Stimulated activated CD4-positive, alpha-beta T cell treated with anti-CD3 and anti-CD28 coated beads, Interleukin-1b, Interleukin-23, amount 100 ng/mL, for 48 hours (primary cell): ENCODE data around the gene RPL29.

Source experiments
- DNase-seq: peaks from one replicate; pipeline ENCODE4 v3.0.0-alpha.2; 2020

Gene RPL29

DNA sequence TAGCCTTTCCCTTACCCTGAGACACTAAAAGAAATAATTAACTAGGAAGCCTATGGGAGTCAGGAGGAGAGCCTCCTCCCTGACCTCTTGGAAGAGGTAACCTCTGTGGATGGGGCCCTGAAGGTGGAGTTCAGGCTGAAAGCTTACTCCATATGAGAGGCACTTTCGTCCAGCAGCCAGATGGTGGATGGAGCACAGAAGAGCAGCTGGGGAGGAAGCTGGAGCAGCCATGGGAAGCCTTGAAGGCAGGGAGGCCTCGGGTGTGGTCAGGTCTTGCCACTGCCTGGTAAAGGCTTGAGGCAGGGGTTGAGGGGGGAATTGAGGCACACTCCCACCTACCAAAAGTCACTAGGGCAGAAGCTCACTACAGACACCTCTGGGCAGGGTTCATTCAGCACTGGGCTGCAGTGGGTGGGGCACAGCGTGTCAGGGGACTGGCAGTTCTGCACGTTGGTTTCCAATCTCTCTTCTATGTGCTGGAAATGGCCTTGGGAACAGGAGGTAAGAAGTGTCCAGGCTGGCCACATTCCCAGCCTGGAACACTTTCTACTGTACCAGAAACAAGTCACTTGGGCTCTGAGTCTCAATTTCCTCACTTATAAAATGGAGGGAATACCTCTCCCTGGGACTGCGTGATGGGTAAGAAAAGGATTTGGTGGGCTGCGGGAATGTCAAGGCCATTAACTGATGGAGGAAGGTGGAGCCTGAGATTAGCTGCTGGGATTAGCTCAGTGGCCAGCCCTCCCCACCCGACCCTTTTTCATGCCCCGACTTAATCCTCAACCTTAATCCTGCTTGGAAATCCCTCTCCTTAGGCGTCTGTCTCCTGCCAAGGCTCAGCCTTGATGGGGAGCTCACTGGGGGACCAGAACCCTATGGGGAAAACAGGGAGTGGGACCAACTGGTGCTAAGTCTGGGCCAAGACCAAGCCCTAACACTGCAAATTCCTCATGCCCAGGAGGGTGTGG lies 33.8 kb downstream of the RPL29 start:
- no peak for DNase-seq

DNA sequence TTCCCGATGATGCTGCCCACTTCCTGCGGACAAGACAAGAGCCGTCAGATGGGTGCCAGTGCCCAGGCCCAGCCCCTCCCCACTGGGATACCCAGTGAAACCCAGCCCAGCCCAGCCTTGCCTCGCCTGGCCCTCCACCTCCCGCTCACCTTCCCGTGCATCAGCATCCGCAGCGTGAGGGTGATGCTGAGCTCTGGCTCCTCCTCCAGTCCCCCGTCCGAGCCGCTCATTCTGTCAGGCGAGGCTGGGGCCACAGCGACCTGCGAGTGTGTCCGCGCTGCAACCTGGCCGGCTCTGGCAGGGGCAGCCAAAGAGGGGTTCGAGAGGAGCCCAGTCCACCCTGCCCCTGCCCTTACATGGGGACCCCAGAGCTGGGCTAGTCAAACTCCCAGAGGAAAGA lies 34.7 kb downstream of the RPL29 start:
- DNase-seq: no peak

DNA sequence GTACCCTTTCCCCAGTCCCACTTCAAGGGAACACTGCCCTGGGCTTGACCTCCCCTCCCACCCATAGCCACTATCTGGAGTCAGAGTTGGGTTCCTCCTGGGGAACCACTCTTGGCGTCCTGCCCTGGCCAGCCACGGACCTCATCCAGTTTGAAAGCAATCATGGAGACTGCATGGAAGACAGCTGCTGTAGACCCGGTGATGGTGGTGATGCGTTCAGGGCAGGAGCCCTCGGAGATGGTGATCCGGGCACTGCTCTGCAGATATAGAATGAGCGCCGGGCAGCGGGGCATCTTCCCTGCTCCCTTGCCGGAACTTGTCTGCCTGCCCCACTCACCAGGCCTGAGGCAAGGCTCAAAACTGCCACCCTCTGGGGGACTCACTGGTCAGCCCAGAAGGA lies 35.3 kb downstream of the RPL29 start:
- no peak for DNase-seq

DNA sequence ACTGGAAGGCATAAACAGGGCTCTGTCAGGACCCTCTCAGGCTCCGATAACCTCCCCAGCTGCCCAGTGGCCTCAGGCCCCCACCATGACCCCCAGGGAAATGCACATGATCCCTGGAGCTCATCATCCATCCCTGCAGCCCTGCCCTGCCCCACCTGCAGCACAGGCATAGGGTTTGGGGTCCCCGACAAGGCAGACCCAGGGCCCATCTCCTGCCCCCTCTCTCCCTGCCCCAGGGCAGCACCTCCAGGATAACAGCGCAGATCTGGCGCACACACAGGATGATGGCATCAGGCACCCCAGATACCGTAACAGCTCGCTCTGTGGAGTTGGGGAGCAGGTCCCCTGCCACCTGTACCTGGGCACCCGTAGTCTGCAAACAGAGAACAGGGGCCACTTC lies 36.0 kb downstream of the RPL29 start:
- no peak for DNase-seq

DNA sequence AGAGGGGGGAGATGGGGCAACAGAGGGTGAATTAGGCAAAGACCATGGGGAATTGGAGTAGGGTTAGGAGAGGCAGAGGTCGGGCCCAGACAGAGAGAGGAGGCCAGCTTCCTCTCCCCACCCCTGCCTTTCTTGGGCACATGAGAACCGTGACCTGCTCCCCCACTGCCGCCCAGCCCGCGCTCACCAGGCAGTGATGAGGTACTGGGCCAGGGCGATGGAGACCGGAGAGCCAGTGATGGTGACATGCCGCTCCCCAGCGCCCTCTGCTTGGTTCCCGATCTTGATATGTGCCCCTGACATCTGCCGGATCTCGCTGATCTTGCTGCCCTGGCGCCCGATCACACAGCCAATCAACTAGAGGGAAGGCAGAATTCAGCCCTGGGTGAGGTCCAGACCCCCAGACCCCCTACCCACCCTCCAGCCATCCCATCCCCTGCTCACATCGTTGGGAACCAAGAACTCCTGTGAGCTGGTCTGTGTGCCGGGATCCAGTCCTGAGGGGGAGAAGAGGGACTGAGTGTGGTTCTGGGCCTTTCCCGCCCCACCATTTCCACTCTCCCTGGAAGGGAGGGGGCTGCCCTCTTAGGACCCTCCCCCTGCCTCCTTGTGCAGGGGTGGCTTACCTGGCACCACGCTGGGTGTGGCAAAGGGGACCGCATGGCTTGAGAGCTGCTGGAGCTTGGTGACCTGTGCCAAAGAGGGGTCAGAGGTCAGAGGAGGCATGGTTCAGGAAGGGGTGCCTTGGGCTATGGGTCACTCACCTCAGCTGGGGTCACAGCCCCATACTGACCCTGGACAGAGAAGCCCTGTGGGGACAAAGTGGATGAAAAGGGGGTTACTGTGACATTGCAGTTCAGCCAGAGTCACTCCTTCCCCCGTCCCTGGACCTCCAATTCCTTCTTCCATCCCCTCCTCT lies 36.8 kb downstream of the RPL29 start:
- no peak for DNase-seq

DNA sequence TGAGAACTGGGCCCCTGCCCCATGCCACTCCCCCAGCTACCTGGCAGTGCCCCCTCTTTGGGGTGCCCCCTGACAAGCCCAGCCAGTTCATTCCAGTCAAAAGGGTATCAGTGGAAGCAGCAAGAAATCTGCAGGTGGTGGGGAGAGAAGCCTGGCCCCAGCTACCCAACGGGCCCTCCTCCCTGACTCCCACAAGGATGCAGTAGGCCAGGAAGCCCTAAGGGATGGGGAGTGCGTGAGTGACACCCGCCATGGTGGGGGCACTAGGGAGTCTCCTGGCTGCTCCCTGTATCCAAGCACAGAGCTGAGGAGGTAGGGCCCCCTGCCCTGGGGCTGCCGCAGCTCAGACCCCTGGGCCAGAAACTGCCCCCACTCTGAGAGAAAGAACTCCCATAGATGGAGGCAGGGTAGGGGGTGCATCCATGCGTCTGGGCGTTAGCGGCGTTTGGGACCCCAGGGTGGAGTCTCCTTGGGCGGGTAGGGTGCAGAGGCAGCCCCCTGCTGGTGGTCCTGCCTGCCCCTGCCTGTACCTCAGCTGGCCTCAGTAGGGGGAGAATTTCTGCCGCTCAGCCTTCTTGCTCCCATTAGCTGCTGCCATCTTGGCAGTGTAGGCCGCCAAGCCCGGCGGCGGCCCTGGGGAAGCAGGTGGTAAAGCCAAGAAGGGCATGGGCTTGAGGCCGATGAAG lies 38.0 kb downstream of the RPL29 start:
- no peak for DNase-seq

DNA sequence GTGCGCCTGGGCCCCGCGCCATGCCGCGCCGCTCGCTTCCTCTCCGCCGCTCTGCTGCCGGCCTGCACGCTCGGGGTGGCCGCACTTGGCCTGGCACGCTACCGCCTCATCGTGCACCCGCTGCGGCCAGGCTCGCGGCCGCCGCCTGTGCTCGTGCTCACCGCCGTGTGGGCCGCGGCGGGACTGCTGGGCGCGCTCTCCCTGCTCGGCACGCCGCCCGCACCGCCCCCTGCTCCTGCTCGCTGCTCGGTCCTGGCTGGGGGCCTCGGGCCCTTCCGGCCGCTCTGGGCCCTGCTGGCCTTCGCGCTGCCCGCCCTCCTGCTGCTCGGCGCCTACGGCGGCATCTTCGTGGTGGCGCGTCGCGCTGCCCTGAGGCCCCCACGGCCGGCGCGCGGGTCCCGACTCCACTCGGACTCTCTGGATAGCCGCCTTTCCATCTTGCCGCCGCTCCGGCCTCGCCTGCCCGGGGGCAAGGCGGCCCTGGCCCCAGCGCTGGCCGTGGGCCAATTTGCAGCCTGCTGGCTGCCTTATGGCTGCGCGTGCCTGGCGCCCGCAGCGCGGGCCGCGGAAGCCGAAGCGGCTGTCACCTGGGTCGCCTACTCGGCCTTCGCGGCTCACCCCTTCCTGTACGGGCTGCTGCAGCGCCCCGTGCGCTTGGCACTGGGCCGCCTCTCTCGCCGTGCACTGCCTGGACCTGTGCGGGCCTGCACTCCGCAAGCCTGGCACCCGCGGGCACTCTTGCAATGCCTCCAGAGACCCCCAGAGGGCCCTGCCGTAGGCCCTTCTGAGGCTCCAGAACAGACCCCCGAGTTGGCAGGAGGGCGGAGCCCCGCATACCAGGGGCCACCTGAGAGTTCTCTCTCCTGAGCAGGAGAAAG lies 39.6 kb downstream of the RPL29 start:
- peak; percentile 23 for DNase-seq

DNA sequence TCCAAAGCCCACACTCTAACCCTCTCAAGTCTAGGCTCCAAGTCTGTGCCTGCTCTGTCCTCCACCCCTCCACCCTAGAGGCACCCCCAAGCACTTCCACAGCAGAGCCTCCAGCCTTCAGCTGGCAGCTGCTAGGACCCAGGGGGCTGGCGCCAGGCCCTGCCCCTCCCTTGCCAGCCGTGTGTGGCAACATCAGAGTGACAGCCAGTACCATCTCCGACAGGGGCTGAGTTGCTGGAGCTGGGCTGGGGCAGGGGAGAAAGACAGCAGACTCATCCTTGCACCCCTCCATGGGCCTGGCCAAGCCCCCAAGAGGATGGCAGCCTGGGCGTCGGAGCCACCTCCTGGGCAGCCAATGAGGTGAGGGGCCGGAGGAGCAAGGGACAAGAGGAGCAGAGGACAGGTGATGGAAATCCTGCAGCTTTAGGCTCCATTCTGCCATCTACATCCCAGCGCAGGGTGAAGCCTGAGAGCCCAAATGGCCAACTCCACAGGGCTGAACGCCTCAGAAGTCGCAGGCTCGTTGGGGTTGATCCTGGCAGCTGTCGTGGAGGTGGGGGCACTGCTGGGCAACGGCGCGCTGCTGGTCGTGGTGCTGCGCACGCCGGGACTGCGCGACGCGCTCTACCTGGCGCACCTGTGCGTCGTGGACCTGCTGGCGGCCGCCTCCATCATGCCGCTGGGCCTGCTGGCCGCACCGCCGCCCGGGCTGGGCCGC lies 40.4 kb downstream of the RPL29 start, which contains the start of gene GPR62:
GPR62 (plus strand) TSS at position 207 of the 718 bp plus-strand sequence; CDS start at position 479, 272 bp downstream.
- DNase-seq: no peak

DNA sequence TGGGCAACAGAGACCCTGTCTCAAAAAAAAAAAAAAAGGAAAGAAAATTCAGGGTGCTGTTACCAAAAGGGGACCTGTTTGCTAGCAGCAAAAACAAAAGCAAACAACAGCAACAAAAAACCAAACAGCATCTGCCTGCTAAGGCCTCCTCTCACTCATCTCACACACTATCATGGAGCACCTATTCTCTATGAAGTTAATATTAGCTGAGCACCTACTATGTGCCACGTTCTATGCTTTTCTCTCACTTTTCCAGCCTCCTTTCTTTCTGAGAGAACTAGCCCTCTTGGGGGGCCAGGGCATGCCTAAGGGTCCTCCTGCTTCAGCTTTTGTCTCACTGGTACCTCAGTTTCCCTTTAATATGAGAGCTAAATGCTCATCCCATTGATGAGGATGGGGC lies 41.0 kb downstream of the RPL29 start:
- no peak for DNase-seq

DNA sequence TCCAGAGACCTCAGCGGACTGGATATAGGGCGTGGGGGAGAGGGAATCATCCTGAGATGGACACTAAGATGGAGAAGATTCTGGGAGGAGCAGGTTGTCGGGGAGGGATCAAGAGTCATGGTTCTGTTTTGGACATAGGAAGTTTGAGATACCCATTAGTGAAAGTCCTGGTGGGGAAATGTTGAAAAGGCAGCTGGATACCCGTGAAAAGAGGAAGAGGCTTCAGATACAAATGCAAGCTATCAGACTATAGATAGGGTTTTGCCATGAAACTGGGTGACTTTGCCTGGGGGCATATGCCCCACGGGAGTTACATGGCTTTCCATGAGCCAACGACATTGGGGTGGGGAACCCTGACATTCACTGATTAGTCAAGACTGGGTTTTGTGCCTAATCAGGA lies 41.6 kb downstream of the RPL29 start:
- DNase-seq: no peak

DNA sequence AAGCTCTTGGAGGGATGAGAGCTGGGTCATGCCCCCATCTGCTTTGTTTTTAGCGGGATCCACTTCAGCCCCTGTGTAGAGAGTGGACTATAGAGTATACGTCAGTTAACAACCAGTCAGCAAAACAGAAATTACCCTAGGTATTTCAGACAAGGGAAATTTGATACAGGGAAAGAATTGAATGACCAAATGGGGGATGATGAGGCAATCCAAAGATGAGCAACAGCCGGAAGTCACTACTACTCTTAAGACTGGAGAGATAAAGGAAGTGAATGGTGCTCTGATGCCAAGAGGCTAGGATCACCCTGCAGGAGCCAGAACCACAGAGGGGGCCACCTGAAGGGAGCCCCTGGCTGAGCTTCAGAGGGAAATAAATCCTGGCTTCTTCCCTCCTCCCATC lies 42.2 kb downstream of the RPL29 start:
- DNase-seq: no peak

DNA sequence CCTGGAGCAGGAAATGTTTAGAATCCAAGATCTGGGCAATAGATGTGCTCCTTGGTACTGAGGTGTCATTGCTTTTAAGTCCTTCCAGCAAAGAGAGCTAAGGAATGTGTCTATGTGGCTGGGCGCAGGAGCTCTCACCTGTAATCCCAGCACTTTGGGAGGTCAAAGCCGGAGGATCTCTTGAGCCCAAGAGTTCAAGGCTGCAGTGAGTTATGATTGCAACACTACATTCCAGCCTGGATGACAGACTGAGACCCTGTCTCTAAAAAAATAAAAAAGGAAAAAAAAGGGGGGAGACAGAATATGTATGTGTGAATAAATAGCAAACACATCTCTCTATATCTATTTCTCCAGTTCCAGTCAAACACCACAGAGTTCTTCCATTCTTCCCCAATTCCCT lies 44.8 kb downstream of the RPL29 start:
- no peak for DNase-seq

DNA sequence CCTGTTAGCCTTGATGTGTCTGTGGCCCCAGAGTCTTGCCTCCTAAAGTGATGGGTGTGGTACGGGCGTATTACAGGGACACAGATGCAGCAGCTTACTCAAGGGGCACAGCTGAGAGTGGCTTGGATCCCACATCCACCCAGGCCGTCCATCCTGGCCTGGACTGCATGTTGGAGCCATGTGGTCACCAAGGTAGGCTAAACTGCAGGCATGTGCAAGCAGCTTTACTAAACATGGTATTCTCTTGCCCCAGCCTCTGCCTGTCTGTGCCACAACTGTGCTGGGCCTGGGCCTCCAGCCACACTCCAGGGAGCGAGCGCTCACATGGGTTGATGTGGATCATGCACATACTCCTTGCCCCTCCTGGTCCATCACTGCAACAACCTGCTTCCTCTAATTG lies 46.6 kb downstream of the RPL29 start:
- no peak for DNase-seq

DNA sequence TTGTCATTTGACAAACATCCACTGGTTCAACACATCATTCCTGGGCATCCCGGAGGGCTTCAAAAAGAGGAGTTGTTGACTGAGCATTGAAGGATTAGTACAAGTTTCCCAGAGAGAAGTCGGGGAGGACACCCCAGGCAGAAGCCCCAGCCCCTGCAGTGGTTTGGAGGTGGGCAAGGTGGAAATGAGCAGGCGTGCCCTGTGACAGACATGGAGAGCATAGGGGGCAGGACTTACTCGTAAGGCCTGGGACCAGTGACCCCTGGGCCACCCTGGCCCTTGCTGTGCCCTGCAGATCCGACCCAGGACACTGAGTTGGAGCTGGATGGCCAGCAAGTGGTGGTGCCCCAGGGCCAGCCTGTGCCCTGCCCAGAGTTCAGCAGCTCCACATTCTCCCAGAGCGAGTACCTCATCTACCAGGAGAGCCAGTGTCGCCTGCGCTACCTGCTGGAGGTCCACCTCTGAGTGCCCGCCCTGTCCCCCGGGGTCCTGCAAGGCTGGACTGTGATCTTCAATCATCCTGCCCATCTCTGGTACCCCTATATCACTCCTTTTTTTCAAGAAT lies 47.6 kb downstream of the RPL29 start:
- no peak for DNase-seq

DNA sequence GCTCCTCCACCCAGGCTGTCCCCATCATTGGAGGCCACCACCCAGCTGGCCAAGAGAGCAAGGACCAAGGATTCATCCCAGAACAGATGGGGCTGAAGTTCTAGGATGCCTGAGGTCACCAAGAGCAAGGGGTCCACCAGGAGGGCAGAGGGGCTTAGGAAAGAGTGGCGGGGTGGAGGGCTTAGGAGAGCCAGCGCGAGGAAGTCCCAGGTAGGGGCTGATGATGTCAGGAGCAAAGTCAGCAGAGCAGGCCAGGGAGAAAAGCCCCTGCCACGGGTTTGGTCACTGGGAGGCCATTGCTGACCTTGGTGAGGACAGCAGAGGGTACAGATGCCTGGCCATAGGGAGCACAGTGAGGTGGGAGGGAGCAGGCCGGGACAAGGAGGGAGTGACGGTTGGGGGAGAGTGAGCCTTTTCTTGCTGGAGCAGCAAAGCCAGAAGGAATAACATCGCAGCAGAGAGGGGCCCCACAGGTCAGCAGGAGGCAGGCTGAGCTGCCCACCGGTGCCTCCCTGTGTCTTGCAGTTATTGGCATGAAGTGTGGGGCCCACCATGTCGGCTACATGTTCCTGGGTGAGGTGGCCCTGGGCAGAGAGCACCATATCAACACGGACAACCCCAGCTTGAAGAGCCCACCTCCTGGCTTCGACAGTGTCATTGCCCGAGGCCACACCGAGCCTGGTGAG lies 48.3 kb downstream of the RPL29 start:
- no peak for DNase-seq

DNA sequence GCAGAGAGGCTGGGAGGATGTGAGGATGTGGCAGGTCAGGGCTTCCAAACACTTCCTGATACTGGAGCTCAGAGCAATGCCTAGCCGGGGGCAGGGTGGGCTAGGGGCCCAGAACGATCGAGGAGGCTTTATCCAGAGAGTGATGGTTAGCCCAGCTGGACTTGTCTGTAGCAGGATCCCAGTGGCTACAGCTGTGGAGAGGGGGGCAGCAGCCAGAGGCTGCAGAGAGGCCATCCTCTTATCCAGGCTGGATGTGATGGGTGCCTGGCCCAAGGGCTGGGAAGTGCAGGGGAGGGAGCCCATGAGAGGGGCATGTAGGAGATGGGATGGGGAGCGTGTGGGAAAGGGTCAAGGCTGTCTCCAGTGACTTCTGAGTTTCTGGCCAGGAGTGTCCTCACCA lies 48.9 kb downstream of the RPL29 start:
- DNase-seq: no peak

DNA sequence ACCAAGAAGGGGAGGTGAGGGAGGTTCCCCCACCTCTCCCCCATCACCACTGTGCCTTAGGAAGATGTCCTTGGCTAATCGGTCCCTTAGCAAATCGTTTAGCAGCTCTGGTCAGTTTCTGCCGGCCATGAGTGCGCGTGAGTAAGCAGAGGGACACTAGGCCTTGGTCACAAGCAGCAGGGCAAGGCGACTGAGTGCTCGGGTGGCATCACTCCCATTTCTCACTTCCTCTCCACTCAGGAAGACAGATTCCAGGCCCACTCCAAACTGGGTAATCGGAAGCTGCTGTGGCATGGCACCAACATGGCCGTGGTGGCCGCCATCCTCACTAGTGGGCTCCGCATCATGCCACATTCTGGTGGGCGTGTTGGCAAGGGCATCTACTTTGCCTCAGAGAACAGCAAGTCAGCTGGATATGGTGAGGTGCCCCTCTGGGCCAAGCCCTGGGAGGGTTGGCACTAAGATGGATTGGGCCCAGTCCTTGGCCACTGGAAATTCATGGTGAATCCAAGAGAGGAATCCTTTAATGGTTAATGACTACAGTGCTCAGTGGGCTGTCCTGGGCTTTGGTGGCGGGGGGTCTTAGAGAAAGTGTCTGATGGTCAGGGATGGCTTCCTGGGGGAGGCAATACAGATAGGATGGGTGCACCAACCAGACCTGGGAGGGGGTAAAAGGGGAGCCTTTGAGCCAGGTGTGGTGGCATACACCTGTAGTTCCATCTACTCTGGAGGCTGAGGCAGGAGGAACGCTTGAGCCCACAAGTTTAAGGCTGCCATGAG lies 49.6 kb downstream of the RPL29 start:
- no peak for DNase-seq

DNA sequence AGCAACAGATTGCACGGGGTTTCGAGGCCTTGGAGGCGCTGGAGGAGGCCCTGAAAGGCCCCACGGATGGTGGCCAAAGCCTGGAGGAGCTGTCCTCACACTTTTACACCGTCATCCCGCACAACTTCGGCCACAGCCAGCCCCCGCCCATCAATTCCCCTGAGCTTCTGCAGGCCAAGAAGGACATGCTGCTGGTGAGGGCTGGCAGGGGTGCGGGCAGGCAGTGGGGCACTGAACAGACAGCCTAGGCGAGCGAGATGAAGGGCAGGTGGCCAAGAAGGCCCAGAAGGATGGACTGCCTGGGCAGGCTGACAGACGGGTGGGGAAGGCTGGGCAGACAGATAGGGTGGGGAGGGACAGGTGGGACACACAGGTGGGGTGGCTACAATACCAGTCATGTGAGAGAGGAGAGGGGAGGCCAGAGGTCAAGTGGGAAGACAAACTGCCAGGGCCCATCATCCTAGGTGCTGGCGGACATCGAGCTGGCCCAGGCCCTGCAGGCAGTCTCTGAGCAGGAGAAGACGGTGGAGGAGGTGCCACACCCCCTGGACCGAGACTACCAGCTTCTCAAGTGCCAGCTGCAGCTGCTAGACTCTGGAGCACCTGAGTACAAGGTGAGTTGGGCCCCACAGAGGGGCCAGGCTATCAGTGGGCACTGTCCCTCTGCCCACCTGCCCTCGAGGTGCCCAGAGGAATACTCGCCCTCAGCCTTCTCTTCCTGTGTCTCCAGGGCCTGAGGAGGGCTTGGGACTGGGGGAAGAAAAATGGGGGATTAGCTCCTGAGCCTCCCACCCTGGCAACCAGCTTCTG lies 50.5 kb downstream of the RPL29 start:
- DNase-seq: no peak
